ENCODE measurements around the gene PGLYRP1. TPM values are rescaled to one million over a fixed set of nuclear protein-coding genes. Genes with fewer than 3 reads are reported as not detected.

The PGLYRP1 gene
- total and polyA plus RNA-seq, 4 donors: 1.0 to 21.7 (median 1.2) TPM

DNA sequence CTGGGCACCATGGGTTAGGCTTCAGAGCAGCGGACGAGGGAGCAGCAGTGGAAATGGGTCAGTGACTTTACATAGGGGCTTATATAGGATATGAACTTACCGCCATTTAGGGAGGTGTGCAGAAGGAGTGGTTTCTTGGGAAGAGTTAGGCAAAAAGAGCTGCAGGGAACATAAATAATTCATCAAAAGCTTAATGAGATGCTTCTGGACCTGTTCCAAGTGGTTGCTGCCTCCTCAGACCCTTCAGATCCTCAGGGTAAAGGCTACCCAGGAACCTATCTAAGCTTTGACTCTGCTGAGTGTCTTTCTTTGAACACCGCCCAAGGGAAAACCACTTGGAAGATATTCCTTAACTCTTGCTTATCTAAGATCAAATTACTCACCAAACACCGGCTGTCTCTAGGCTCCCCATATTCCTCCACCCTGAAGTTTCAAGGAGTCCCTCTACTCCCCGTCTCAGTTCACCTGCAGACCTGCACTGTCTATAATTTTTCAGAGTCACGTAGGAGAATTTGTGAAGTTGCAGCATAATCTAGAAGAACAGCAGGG is 18.2 kb upstream of the PGLYRP1 start, which contains the start of gene IGFL4:
Gene IGFL4, minus strand, starts transcription at position 51 of the 549 bp plus-strand sequence. Its CDS starts 40 bp downstream, at position 11.
- DNase-seq: peak in 2 of 3 donors; percentile 26 to 67
- H3K27me3 ChIP-seq (ENCODE audit: control insufficient read depth in 3 of 3, insufficient read depth in 3 of 3, low read length in 2 of 3): peaks cover 2 to 3% (median 2%) of the 10 kb centered on the region in 3 donors

DNA sequence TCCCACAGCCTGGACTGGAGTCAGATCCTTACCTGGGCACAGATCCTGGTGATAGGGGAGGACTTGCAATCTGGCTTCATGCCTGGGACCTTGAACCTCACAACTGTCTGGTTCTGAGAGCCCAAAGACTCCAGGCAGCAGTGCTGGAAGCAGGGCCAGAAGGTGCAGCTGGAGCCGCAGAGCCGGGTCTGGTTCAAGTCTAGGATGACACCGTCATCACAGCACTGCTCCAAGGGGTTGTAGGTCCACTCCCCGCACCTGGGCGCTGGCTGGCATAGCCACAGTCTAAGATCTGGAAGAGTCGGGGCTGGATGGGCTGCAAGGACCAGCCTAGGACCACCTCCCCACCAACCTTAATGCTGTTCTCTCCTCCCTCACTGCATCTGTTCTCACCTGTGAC is 17.3 kb upstream of the PGLYRP1 start:
- 74 to 94% methylated on average over 6 of the region's 6 CpGs for WGBS, 2 donors
- no peak for DNase-seq
- TF ChIP-seq, protein P1, sequence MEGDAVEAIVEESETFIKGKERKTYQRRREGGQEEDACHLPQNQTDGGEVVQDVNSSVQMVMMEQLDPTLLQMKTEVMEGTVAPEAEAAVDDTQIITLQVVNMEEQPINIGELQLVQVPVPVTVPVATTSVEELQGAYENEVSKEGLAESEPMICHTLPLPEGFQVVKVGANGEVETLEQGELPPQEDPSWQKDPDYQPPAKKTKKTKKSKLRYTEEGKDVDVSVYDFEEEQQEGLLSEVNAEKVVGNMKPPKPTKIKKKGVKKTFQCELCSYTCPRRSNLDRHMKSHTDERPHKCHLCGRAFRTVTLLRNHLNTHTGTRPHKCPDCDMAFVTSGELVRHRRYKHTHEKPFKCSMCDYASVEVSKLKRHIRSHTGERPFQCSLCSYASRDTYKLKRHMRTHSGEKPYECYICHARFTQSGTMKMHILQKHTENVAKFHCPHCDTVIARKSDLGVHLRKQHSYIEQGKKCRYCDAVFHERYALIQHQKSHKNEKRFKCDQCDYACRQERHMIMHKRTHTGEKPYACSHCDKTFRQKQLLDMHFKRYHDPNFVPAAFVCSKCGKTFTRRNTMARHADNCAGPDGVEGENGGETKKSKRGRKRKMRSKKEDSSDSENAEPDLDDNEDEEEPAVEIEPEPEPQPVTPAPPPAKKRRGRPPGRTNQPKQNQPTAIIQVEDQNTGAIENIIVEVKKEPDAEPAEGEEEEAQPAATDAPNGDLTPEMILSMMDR (IDR thresholded peaks at IDR 0.05; ENCODE audit: control extremely low read depth, extremely low read depth): no peak

More for the DNA sequence above, 18.2 kb upstream of the PGLYRP1 start, which contains the start of gene IGFL4:
- peaks cover 0 to 8% (median 0%) of the 10 kb centered on the region in 4 donors for H3K9me3 ChIP-seq (ENCODE audit: control insufficient read depth in 4 of 4, insufficient read depth in 3 of 4, low read length in 3 of 4)
- TF ChIP-seq, protein P1 (IDR thresholded peaks at IDR 0.05; ENCODE audit: control extremely low read depth, extremely low read depth): no peak
- peaks cover 0 to 10% (median 0%) of the 10 kb centered on the region in 5 donors for H3K4me1 ChIP-seq (ENCODE audit: control insufficient read depth in 5 of 5, insufficient read depth in 5 of 5, low read length in 5 of 5)
- WGBS, 2 donors: 41 to 72% methylated on average over 7 of the region's 7 CpGs
- no peak for ATAC-seq (ENCODE audit: insufficient read depth, low FRiP score)
- no peak within 1 kb of the TSS for H3K9ac ChIP-seq (ENCODE audit: insufficient read depth in 1 of 2, low read length in 2 of 2)
- no peaks in the 10 kb centered on the region for H3K36me3 ChIP-seq (ENCODE audit: control insufficient read depth in 4 of 4, insufficient read depth in 4 of 4, low read length in 4 of 4)
- H3K27ac ChIP-seq (ENCODE audit: low read depth in 1 of 2, low read length in 1 of 2): no peak within 1 kb of the TSS
- H3K4me3 ChIP-seq: no peak within 1 kb of the TSS

DNA sequence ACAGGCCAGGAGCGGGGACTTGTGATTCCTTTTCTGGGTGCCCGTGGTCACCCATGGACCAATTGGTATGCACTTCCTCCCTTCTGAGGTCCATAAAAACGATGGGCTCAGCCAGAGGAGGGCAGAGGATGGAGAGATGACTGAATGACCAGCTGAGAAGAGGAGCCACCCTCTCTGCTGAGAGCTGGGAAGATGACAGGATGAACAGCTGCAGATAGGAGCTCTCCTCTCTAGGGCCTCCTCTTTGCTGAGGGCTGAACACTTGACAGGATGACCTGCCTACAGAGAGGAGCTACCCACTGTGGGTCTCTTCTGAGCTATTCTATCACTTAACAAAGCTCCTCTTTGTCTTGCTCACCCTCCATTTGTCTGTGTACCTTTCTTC is 13.9 kb upstream of the PGLYRP1 start:
- Histone ChIP-seq H3K9ac (ENCODE audit: insufficient read depth in 1 of 2, low read length in 2 of 2) (no peak overlapping the region), H3K27me3 (ENCODE audit: control insufficient read depth in 3 of 3, insufficient read depth in 3 of 3, low read length in 2 of 3) (peaks cover 0 to 2% (median 2%) of the 10 kb centered on the region in 3 donors), H3K4me1 (ENCODE audit: control insufficient read depth in 5 of 5, insufficient read depth in 5 of 5, low read length in 5 of 5) (peaks cover 0 to 9% (median 0%) of the 10 kb centered on the region in 5 donors), H3K36me3 (ENCODE audit: control insufficient read depth in 4 of 4, insufficient read depth in 4 of 4, low read length in 4 of 4) (no peaks in the 10 kb centered on the region), H3K27ac (ENCODE audit: low read depth in 1 of 2, low read length in 1 of 2) (no peak overlapping the region), H3K4me3 (no peak overlapping the region), H3K9me3 (ENCODE audit: control insufficient read depth in 4 of 4, insufficient read depth in 3 of 4, low read length in 3 of 4) (peaks cover 0 to 2% (median 0%) of the 10 kb centered on the region in 4 donors)
- DNase-seq (no peak), ATAC-seq (ENCODE audit: insufficient read depth, low FRiP score) (no peak)
- TF ChIP-seq, protein P1 (IDR thresholded peaks at IDR 0.05; ENCODE audit: control extremely low read depth, extremely low read depth): no peak
- 60 to 69% methylated on average over 3 of the region's 3 CpGs for WGBS, 2 donors

More for the DNA sequence above, 17.3 kb upstream of the PGLYRP1 start:
- Histone ChIP-seq H3K9me3 (ENCODE audit: control insufficient read depth in 4 of 4, insufficient read depth in 3 of 4, low read length in 3 of 4) (peaks cover 0 to 8% (median 0%) of the 10 kb centered on the region in 4 donors), H3K9ac (ENCODE audit: insufficient read depth in 1 of 2, low read length in 2 of 2) (no peak overlapping the region), H3K4me3 (no peak overlapping the region), H3K27me3 (ENCODE audit: control insufficient read depth in 3 of 3, insufficient read depth in 3 of 3, low read length in 2 of 3) (peaks cover 2 to 3% (median 2%) of the 10 kb centered on the region in 3 donors), H3K27ac (ENCODE audit: low read depth in 1 of 2, low read length in 1 of 2) (no peak overlapping the region), H3K36me3 (ENCODE audit: control insufficient read depth in 4 of 4, insufficient read depth in 4 of 4, low read length in 4 of 4) (no peaks in the 10 kb centered on the region), H3K4me1 (ENCODE audit: control insufficient read depth in 5 of 5, insufficient read depth in 5 of 5, low read length in 5 of 5) (peaks cover 0 to 10% (median 0%) of the 10 kb centered on the region in 5 donors)
- no peak for ATAC-seq (ENCODE audit: insufficient read depth, low FRiP score)
